ENCODE data around the gene CASQ1.

CASQ1 gene

GRCh38 chr1:160208557-160209320 is 18.4 kb downstream of the CASQ1 start:
- no peak for ATAC-seq
- no peak for TF ChIP-seq PATZ1 (CRISPR knock-in tag; IDR thresholded peaks at IDR 0.05; ENCODE audit: borderline replicate concordance)
- TF ChIP-seq GLIS3 (CRISPR knock-in tag; IDR thresholded peaks at IDR 0.05): no peak
- no peak for TF ChIP-seq OSR1 (CRISPR knock-in tag; IDR thresholded peaks at IDR 0.05)
- no peak for TF ChIP-seq PPARA (CRISPR knock-in tag; IDR thresholded peaks at IDR 0.05; ENCODE audit: borderline replicate concordance)
- no peak for TF ChIP-seq CSRNP3 (CRISPR knock-in tag; IDR thresholded peaks at IDR 0.05)
- no peak for TF ChIP-seq ESRRG (CRISPR knock-in tag; IDR thresholded peaks at IDR 0.05)
- TF ChIP-seq POU6F1 (CRISPR knock-in tag; IDR thresholded peaks at IDR 0.05; ENCODE audit: borderline replicate concordance, low read depth): no peak
- no peak for TF ChIP-seq ZFP3 (CRISPR knock-in tag; IDR thresholded peaks at IDR 0.05)
- no peak for TF ChIP-seq SNAI2 (CRISPR knock-in tag; IDR thresholded peaks at IDR 0.05)
- TF ChIP-seq CREB5 (CRISPR knock-in tag; IDR thresholded peaks at IDR 0.05; ENCODE audit: low read depth): no peak
- no peak for TF ChIP-seq TCF4 (CRISPR knock-in tag; IDR thresholded peaks at IDR 0.05; ENCODE audit: borderline replicate concordance)
- TF ChIP-seq TSHZ2 (CRISPR knock-in tag; IDR thresholded peaks at IDR 0.05): no peak

GRCh38 chr1:160209321-160210046 is 19.1 kb downstream of the CASQ1 start:
- ATAC-seq: no peak
- TF ChIP-seq TCF4 (CRISPR knock-in tag; IDR thresholded peaks at IDR 0.05; ENCODE audit: borderline replicate concordance): no peak
- TF ChIP-seq POU6F1 (CRISPR knock-in tag; IDR thresholded peaks at IDR 0.05; ENCODE audit: borderline replicate concordance, low read depth): no peak
- TF ChIP-seq PATZ1 (CRISPR knock-in tag; IDR thresholded peaks at IDR 0.05; ENCODE audit: borderline replicate concordance): no peak
- TF ChIP-seq TOX (CRISPR knock-in tag; IDR thresholded peaks at IDR 0.05; ENCODE audit: borderline replicate concordance): no peak
- TF ChIP-seq PPARA (CRISPR knock-in tag; IDR thresholded peaks at IDR 0.05; ENCODE audit: borderline replicate concordance): no peak
- no peak for TF ChIP-seq CSDC2 (CRISPR knock-in tag; IDR thresholded peaks at IDR 0.05)
- no peak for TF ChIP-seq GLIS3 (CRISPR knock-in tag; IDR thresholded peaks at IDR 0.05)
- TF ChIP-seq ISL1 (CRISPR knock-in tag; IDR thresholded peaks at IDR 0.05): no peak
- no peak for TF ChIP-seq CREB5 (CRISPR knock-in tag; IDR thresholded peaks at IDR 0.05; ENCODE audit: low read depth)
- TF ChIP-seq ZNF565 (CRISPR knock-in tag; conservative IDR thresholded peaks at IDR 0.05; ENCODE audit: low read depth): no peak
- TF ChIP-seq CSRNP3 (CRISPR knock-in tag; IDR thresholded peaks at IDR 0.05): no peak
- TF ChIP-seq ZNF70 (CRISPR knock-in tag; IDR thresholded peaks at IDR 0.05): no peak

Measured in SK-N-SH treated with all-trans-retinoic acid at 6 μM for 48 hours (cell line).